ENCODE measurements around the gene FGGY.

- TF ChIP-seq CTCF (conservative IDR thresholded peaks at IDR 0.05 in 1 of 2, IDR thresholded peaks at IDR 0.05 in 1 of 2; ENCODE audit: extremely low read depth in 1 of 2, insufficient read depth in 1 of 2, low read depth in 1 of 2, low read length in 2 of 2) (no peak), EZH2 (IDR thresholded peaks at IDR 0.05; ENCODE audit: borderline replicate concordance, low read length) (no peak)
Observed at GRCh38 chr1:59638231-59638711, 341.4 kb downstream of the FGGY start.
